Measurements from ENCODE around the gene CYP26B1. TPM values are rescaled to one million over a fixed set of nuclear protein-coding genes. Genes with fewer than 3 reads are reported as not detected.

CYP26B1 gene
- total and polyA plus RNA-seq, 2 of the 8 experiments (the other 6 are each of a cell fraction or from before 2014, with no cell fraction given) = 0.06 to 0.69 TPM

GRCh38 chr2:72090271-72090720, 57.4 kb downstream of the CYP26B1 start:
- no peak overlapping the region for H2BK15ac ChIP-seq (ENCODE audit: low read length)
- no peaks in the 10 kb centered on the region; a peak in 1 of 7 replicates for H3K4me1 ChIP-seq (replicated peaks in 1 of 4; ENCODE audit: control insufficient read depth in 3 of 4, insufficient read depth in 4 of 4, low read length in 3 of 4)
- ChIA-PET POLR2A (ENCODE audit: partially characterized antibody) (no interaction called here), CTCF (ENCODE audit: partially characterized antibody) (interaction anchor here (0.5 to 1.2 kb wide), 2 partner anchors 26 to 560 kb away, joined by 3 to 5 read pairs; no protein-coding TSS in a partner anchor)
- H3K9ac ChIP-seq (replicated peaks in 1 of 4; ENCODE audit: extremely low read depth in 1 of 4, low read depth in 3 of 4, low read length in 3 of 4) = no peak overlapping the region
- H2BK120ac ChIP-seq (replicated peaks; ENCODE audit: low read depth, low read length) = no peak overlapping the region
- no peaks in the 10 kb centered on the region for H3K27me3 ChIP-seq (replicated peaks in 1 of 4; ENCODE audit: control insufficient read depth in 3 of 4, extremely low read depth in 1 of 4, insufficient read depth in 3 of 4, low read length in 3 of 4)
- H3K4ac ChIP-seq (replicated peaks; ENCODE audit: insufficient read length, low read depth, low read length) = no peak overlapping the region
- H3K79me2 ChIP-seq (ENCODE audit: control insufficient read depth in 1 of 2, insufficient read depth in 2 of 2, low read length in 2 of 2) = no peaks in the 10 kb centered on the region
- H3K18ac ChIP-seq (ENCODE audit: extremely low read depth, low read length) = no peak overlapping the region
- no peak overlapping the region for H3K4me2 ChIP-seq (ENCODE audit: insufficient read depth in 1 of 2, low read depth in 2 of 2, low read length in 2 of 2)
- no peaks in the 10 kb centered on the region for H4K20me1 ChIP-seq (replicated peaks in 1 of 2; ENCODE audit: control insufficient read depth in 1 of 2, insufficient read depth in 2 of 2, low read length in 2 of 2)
- H3K4me3 ChIP-seq (ENCODE audit: extremely low read depth in 1 of 4, insufficient read depth in 2 of 4, low read depth in 3 of 4, low read length in 4 of 4) = no peak overlapping the region
- no peak for FAIRE-seq
- H2BK20ac ChIP-seq (ENCODE audit: low read length) = no peak overlapping the region
- peaks cover 2 to 4% of the 10 kb centered on the region in 2 experiments; a peak in 1 of 4 replicates for H3K9me3 ChIP-seq (ENCODE audit: insufficient read depth in 2 of 2, low read depth in 1 of 2, low read length in 1 of 2)
- no peak overlapping the region for H2AFZ ChIP-seq (ENCODE audit: low read length)
- H3K23ac ChIP-seq (ENCODE audit: insufficient read length) = no peak overlapping the region
- whole genome bisulfite sequencing, 2 experiments (ENCODE audit: extremely low coverage in 1 of 2, insufficient coverage in 1 of 2, insufficient read length in 1 of 2, insufficient replicate concordance in 2 of 2, low coverage in 1 of 2, low lambda C conversion rate in 2 of 2, missing lambda C conversion rate in 1 of 2) = 86% methylated on average over 8 of the region's 8 CpGs; no CpG with 5 or more reads in 1 of the 2 experiments
- no peak overlapping the region for H2BK5ac ChIP-seq (ENCODE audit: low read depth, low read length)
- no peak overlapping the region for H3K27ac ChIP-seq (ENCODE audit: low read depth, low read length)
- no peak overlapping the region for H2AK5ac ChIP-seq (ENCODE audit: low read depth, low read length)
- no peaks in the 10 kb centered on the region for H3K23me2 ChIP-seq (ENCODE audit: low read depth, low read length)
- no peak overlapping the region for H3K14ac ChIP-seq (ENCODE audit: insufficient read length)
- no peaks in the 10 kb centered on the region for H3K79me1 ChIP-seq (ENCODE audit: low read depth, low read length)
- no peak overlapping the region for H4K8ac ChIP-seq (ENCODE audit: extremely low read depth, insufficient read depth, low read length)
- DNase-seq (ENCODE audit: low read depth in 1 of 2, low spot score in 2 of 2) = no peak
- no peak overlapping the region for H4K5ac ChIP-seq (ENCODE audit: insufficient read length, low read depth, low read length)
- H3K36me3 ChIP-seq (ENCODE audit: control insufficient read depth in 2 of 4, insufficient read depth in 4 of 4, low read length in 3 of 4) = no peaks in the 10 kb centered on the region
- no peak overlapping the region for H3K56ac ChIP-seq (replicated peaks; ENCODE audit: insufficient read length, low read depth, low read length)
- no peak overlapping the region for H4K91ac ChIP-seq (replicated peaks; ENCODE audit: insufficient read length, low read length)
- H2BK12ac ChIP-seq (ENCODE audit: low read depth, low read length) = no peak overlapping the region
- TF ChIP-seq FOSL1 (IDR thresholded peaks at IDR 0.05; ENCODE audit: insufficient read depth, low read depth, low read length) (no peak), USF2 (IDR thresholded peaks at IDR 0.05; ENCODE audit: low read length) (no peak), CBX5 (IDR thresholded peaks at IDR 0.05; ENCODE audit: low read depth, low read length) (no peak), CHD2 (IDR thresholded peaks at IDR 0.05; ENCODE audit: low read length) (no peak), RFX5 (IDR thresholded peaks at IDR 0.05; ENCODE audit: borderline replicate concordance, low read depth, low read length) (no peak), POLR2AphosphoS5 (IDR thresholded peaks at IDR 0.05; ENCODE audit: low read depth, low read length) (no peak), RAD21 (IDR thresholded peaks at IDR 0.05 in 1 of 2, conservative IDR thresholded peaks at IDR 0.05 in 1 of 2; ENCODE audit: low read depth in 2 of 2, low read length in 2 of 2) (no peak), JUN (IDR thresholded peaks at IDR 0.05; ENCODE audit: low read depth, low read length) (no peak), ASH2L (IDR thresholded peaks at IDR 0.05; ENCODE audit: low read length) (no peak), TAF7 (optimal IDR thresholded peaks at IDR 0.05; ENCODE audit: borderline replicate concordance, low read depth, low read length) (no peak), SP2 (IDR thresholded peaks at IDR 0.05; ENCODE audit: low read length) (no peak), ZNF274 (IDR thresholded peaks at IDR 0.05; ENCODE audit: borderline replicate concordance, extremely low read depth, low read length) (no peak), KDM1A (IDR thresholded peaks at IDR 0.05; ENCODE audit: borderline replicate concordance, low read length) (no peak), BACH1 (IDR thresholded peaks at IDR 0.05; ENCODE audit: low read length) (no peak)

Measured in H1 (cell line).